CD4-positive, alpha-beta T cell (primary cell): ENCODE measurements around the gene MAGEA2. TPM values are rescaled to one million over a fixed set of nuclear protein-coding genes. Genes with fewer than 3 reads are reported as not detected.
"Not testable (repeated sequence)": the region's sequence is repeated elsewhere in the genome, so short reads cannot be mapped to it uniquely, and the experiment has no call there.

Experiments used
- ATAC-seq: fragments of 200-7000 bp; cut with Tn5 transposase; one replicate; pipeline ENCODE4 v1.10.0; 2022; ENCODE audit warnings: mild to moderate bottlenecking; ENCODE audit not compliant: poor library complexity
- CTCF ChIA-PET: fragments of 350-600 bp; sonication (Branson Sonifier 250); formaldehyde crosslinking; loops from one replicate; lab custom pipeline; 2021; ENCODE audit warnings: antibody characterized with exemption, inconsistent platforms; lab: Charles Lee
- POLR2A ChIA-PET: fragments of 350-600 bp; sonication (Branson Sonifier 250); formaldehyde crosslinking; loops from one replicate; lab custom pipeline; 2021; ENCODE audit warnings: antibody characterized with exemption, inconsistent platforms; lab: Charles Lee
- DNase-seq, 14 experiments: peaks; one replicate each; pipeline ENCODE4 v3.0.0-alpha.2; 2013 to 2020; ENCODE audit warnings: mixed read lengths in 2 of 14
- H3K27ac ChIP-seq, 2 donors: one replicate each; pipeline versions ENCODE4 v1.5.1 to v1.7.0; 2013; ENCODE audit warnings: low read length in 2 of 2, low read depth in 1 of 2, mild to moderate bottlenecking in 1 of 2
- H3K27me3 ChIP-seq, 2 experiments: 1 replicate in 1 of 2; 2 replicates in 1 of 2; pipeline versions ENCODE4 v1.6.1 to v1.7.0; 2013; ENCODE audit warnings: low read length in 2 of 2, control low read depth in 1 of 2, mild to moderate bottlenecking in 1 of 2, moderate library complexity in 1 of 2; ENCODE audit not compliant: insufficient read depth in 2 of 2, control insufficient read depth in 1 of 2
- H3K36me3 ChIP-seq: one replicate; pipeline ENCODE4 v1.6.1; 2013; ENCODE audit warnings: low read length, control low read depth; ENCODE audit not compliant: insufficient read depth
- H3K4me1 ChIP-seq: one replicate; pipeline ENCODE4 v1.6.1; 2013; ENCODE audit warnings: low read length, control low read depth; ENCODE audit not compliant: insufficient read depth
- H3K4me3 ChIP-seq: one replicate; pipeline ENCODE4 v1.5.1; 2013; ENCODE audit warnings: mild to moderate bottlenecking, low read length, moderate library complexity
- H3K9me3 ChIP-seq, 2 experiments: 1 replicate in 1 of 2; 2 replicates in 1 of 2; pipeline versions ENCODE4 v1.6.1 to v1.7.0; 2013; ENCODE audit warnings: low read length in 2 of 2, mild to moderate bottlenecking in 2 of 2, control low read depth in 1 of 2, moderate library complexity in 1 of 2; ENCODE audit not compliant: control insufficient read depth in 1 of 2, insufficient read depth in 1 of 2
- H3K27ac Mint-ChIP-seq: one replicate; pipeline ENCODE4 v1.8.0; 2020; ENCODE audit warnings: mixed read lengths
- H3K27me3 Mint-ChIP-seq: one replicate; pipeline ENCODE4 v1.8.0; 2021; ENCODE audit warnings: mixed read lengths
- H3K36me3 Mint-ChIP-seq: one replicate; pipeline ENCODE4 v1.8.0; 2021; ENCODE audit warnings: low read depth, mixed read lengths
- H3K4me1 Mint-ChIP-seq: one replicate; pipeline ENCODE4 v1.8.0; 2021; ENCODE audit warnings: low read depth, mixed read lengths
- H3K4me3 Mint-ChIP-seq: one replicate; pipeline ENCODE4 v1.8.0; 2020; ENCODE audit warnings: mild to moderate bottlenecking, mixed read lengths
- H3K9me3 Mint-ChIP-seq: one replicate; pipeline ENCODE4 v1.8.0; 2020; ENCODE audit warnings: mixed read lengths
- intact Hi-C, 2 experiments: fragments of 100-400 bp; cut with DNase I in 1 of 2; cut with micrococcal nuclease in 1 of 2; formaldehyde crosslinking; loops; one replicate each; pipeline versions ENCODE4 v1.15.1 to v1.9.0; 2023 to 2025; cut with DNase I, micrococcal nuclease
- total RNA-seq, 174 experiments: library from RNA in 2 of 174; stranded (reverse) in 2 of 174; gene quantifications; one replicate each; pipeline ENCODE4 v1.2.3 and lab custom pipeline; 2021 to 2026

Gene MAGEA2
- total RNA-seq, 2 experiments from 2014 or later = not detected

DNA sequence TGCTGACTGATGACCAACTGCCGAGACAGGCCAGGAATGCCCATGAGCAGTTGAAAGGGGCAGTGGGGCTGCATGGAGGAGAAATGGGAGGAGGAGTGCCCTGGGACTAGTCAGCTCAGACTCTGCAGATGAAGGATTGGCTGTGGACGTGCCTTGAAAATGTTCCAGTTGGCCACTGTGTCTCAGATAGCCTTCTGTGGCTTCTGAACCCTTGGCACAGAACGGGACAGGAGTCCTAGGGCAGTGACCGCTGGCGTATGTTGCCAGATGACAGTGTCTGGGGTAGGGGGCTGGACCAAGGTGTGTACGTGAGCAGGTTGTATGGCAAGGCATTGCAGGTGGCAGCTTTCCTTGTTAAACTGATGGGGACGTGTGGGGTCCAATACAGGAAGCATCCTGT, 47.1 kb downstream of the MAGEA2 start:
- intact Hi-C loops, H3K36me3 ChIP-seq, H3K4me3 Mint-ChIP-seq, ATAC-seq, CTCF ChIA-PET, POLR2A ChIA-PET, H3K27ac Mint-ChIP-seq, DNase-seq, H3K27me3 ChIP-seq, H3K27ac ChIP-seq, H3K27me3 Mint-ChIP-seq, H3K9me3 Mint-ChIP-seq, H3K36me3 Mint-ChIP-seq, H3K9me3 ChIP-seq, H3K4me1 Mint-ChIP-seq, H3K4me3 ChIP-seq, H3K4me1 ChIP-seq: not testable (repeated sequence)

- CTCF ChIA-PET = not testable (repeated sequence)
These were observed 53.3 kb downstream of the MAGEA2 start for GRCh38 chrX:152700390-152700789.

More at GRCh38 chrX:152700390-152700789, 53.3 kb downstream of the MAGEA2 start:
- intact Hi-C loops, H3K36me3 ChIP-seq, H3K27ac ChIP-seq, H3K27me3 Mint-ChIP-seq, H3K4me1 ChIP-seq, H3K9me3 Mint-ChIP-seq, ATAC-seq, POLR2A ChIA-PET, H3K4me3 Mint-ChIP-seq, H3K36me3 Mint-ChIP-seq, H3K9me3 ChIP-seq, H3K4me1 Mint-ChIP-seq, H3K27ac Mint-ChIP-seq, DNase-seq, H3K27me3 ChIP-seq, H3K4me3 ChIP-seq: not testable (repeated sequence)

Other genes starting within 250 kb of the MAGEA2 start
- gene GABRQ, start 115.9 kb downstream of the MAGEA2 start, total RNA-seq = not detected
- gene MAGEA3, start 55.0 kb downstream of the MAGEA2 start, total RNA-seq = not detected
- not detected for gene CSAG2, start 44.6 kb downstream of the MAGEA2 start, total RNA-seq
- gene MAGEA2B, start 39.2 kb downstream of the MAGEA2 start, total RNA-seq = not detected
- gene CSAG1, start 20.1 kb downstream of the MAGEA2 start, total RNA-seq = not detected
- not detected for gene MAGEA12, start 20.1 kb downstream of the MAGEA2 start, total RNA-seq
- gene CSAG3, start 5.4 kb upstream of the MAGEA2 start, total RNA-seq = not detected
- not detected for gene MAGEA6, start 15.8 kb upstream of the MAGEA2 start, total RNA-seq
- 1 to 10 TPM; 4.0 to 5.1 TPM for gene CETN2, start 76.9 kb upstream of the MAGEA2 start, total RNA-seq
- gene NSDHL, start 77.2 kb upstream of the MAGEA2 start, total RNA-seq = 1 to 10 TPM; 2.7 to 2.9 TPM
- gene ZNF185, start 144.2 kb upstream of the MAGEA2 start, total RNA-seq = 1 to 10 TPM; 1.4 to 1.5 TPM
- under 1 TPM in 1 of 2 experiments, not detected in 1; 0.20 TPM for gene PNMA5, start 240.3 kb upstream of the MAGEA2 start, total RNA-seq